Measurements from ENCODE around the gene AKR7A2.
"Not testable (repeated sequence)": the region's sequence is repeated elsewhere in the genome, so short reads cannot be mapped to it uniquely, and the experiment has no call there.

DNA sequence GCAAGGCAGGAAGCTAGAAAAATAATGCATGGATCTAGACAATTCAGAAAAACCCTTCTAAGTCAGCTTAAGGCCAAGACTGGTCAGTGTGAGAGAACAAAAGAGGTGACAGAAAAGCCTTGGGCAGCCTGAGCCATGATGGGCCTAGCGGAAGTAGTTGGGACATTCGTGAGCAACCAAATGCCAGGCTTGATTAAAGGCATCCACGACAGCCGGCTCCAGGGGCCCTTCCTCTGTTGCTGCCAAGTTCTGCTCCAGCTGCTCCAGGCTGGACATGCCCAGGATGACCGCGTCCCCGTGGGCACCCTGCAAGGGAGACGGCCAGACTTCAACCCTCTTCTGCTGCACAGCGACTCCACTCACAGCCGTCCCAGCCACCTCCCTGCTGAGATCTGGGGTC lies 7.9 kb downstream of the AKR7A2 start:
- TF ChIP-seq, protein P1, sequence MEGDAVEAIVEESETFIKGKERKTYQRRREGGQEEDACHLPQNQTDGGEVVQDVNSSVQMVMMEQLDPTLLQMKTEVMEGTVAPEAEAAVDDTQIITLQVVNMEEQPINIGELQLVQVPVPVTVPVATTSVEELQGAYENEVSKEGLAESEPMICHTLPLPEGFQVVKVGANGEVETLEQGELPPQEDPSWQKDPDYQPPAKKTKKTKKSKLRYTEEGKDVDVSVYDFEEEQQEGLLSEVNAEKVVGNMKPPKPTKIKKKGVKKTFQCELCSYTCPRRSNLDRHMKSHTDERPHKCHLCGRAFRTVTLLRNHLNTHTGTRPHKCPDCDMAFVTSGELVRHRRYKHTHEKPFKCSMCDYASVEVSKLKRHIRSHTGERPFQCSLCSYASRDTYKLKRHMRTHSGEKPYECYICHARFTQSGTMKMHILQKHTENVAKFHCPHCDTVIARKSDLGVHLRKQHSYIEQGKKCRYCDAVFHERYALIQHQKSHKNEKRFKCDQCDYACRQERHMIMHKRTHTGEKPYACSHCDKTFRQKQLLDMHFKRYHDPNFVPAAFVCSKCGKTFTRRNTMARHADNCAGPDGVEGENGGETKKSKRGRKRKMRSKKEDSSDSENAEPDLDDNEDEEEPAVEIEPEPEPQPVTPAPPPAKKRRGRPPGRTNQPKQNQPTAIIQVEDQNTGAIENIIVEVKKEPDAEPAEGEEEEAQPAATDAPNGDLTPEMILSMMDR (IDR thresholded peaks at IDR 0.05) = not testable (repeated sequence)
- TF ChIP-seq POLR2A (IDR thresholded peaks at IDR 0.05) = not testable (repeated sequence)

Measured in tibial nerve (tissue), 3 donors.